HG02759 (cell line): Measurements from ENCODE around the gene EPO.
"Not testable (repeated sequence)": the region's sequence is repeated elsewhere in the genome, so short reads cannot be mapped to it uniquely, and the experiment has no call there.

Source experiments
- ATAC-seq: cut with Tn5 transposase; IDR thresholded peaks from one replicate; pipeline ENCODE4 v1.9.1; 2021; ENCODE audit warnings: mild to moderate bottlenecking, moderate library complexity; ENCODE audit not compliant: unreplicated experiment

EPO gene

DNA sequence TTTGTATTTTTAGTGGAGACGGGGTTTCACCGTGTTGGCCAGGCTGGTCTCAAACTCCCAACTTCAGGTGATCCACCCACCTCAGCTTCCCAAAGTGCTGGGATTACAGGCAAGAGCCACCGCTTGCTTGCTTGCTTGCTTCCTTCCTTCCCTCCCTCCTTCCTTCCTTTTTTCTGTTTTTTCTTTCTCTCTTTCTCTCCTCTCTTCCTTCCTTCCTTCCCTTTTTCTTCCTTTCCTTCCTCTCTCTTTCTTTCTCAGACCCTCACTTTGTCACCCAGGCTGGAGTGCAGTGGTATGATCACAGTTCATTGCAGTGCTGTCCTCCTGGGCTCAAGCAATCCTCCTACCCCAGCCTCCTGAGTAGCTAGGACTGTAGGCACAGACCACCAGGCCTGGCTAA, 19.2 kb upstream of the EPO start:
- not testable (repeated sequence) for ATAC-seq

DNA sequence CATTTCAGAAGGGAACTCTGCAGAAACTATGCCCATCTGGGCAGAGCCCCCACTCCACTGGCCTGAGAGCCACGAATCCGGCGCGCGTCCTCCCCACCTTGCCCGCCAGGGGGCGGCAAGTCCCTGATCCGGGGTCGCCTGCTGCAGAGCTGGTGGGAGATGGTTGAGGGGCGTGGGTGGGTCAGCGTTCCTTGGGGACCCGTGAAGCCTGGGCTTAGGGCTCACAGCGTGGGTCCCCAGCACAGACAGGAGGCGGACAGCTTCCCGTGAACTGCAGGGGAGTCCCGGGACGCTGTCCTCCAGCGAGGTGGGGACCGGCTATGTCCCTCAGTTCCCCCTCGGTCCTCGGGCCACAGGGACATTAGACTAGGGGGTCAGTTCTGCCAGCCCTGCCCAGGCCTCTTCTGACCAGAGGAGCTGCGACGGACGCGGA, 14.9 kb upstream of the EPO start:
- peak; percentile 60 for ATAC-seq

DNA sequence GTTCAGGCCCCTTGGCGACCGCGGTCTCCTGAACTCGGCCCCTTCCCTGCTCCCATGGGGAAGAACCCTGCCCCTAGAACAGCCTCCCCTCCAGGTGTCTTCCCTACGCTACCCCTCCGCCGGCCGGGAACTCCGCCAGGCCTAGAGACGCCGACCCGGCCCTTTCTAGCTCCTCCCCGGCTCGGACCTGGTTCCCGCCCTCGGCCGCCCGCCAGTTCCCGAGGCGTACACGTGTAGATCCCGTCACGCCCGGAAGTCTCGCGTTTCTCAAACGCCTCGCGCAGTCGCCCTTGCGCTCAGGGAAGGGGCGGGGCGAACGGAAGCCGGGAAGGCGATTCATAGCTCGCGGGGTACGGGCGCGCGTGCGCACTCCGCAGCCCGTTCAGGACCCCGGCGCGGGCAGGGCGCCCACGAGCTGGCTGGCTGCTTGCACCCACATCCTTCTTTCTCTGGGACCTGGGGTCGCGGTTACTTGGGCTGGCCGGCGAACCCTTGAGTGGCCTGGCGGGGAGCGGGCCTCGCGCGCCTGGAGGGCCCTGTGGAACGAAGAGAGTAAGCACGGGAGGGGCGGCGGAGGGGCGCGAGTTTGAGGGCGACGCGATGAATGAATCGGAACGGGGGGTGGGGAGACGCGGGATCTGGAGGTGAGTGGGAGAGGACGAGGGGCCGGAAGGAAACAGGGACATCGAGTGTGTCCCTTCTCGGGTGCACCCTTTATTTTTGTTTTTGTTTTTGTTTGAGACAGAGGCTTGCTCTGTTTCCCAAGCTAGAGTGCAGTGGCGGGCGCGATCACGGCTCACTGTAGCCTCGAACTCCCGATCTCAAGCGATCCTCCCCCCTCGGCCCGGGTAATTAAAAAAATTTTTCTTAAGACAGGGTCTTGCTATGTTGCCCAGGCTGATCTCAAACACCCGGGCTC, 14.3 kb upstream of the EPO start, which contains the start of gene POP7:
Gene POP7 (plus strand): TSS at position 369 of the 919 bp plus-strand sequence. CDS start 710 bp downstream, outside the sequence.
- peak; percentile 93 for ATAC-seq

DNA sequence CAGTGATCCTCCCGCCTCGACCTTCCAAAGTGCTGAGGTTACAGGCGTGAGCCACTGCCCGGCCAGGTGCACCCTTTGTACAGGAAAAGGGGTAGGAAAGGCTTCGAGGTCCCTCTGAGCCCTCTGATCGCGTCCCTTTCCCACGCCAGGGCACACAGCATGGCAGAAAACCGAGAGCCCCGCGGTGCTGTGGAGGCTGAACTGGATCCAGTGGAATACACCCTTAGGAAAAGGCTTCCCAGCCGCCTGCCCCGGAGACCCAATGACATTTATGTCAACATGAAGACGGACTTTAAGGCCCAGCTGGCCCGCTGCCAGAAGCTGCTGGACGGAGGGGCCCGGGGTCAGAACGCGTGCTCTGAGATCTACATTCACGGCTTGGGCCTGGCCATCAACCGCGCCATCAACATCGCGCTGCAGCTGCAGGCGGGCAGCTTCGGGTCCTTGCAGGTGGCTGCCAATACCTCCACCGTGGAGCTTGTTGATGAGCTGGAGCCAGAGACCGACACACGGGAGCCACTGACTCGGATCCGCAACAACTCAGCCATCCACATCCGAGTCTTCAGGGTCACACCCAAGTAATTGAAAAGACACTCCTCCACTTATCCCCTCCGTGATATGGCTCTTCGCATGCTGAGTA, 13.5 kb upstream of the EPO start:
- ATAC-seq: no peak

DNA sequence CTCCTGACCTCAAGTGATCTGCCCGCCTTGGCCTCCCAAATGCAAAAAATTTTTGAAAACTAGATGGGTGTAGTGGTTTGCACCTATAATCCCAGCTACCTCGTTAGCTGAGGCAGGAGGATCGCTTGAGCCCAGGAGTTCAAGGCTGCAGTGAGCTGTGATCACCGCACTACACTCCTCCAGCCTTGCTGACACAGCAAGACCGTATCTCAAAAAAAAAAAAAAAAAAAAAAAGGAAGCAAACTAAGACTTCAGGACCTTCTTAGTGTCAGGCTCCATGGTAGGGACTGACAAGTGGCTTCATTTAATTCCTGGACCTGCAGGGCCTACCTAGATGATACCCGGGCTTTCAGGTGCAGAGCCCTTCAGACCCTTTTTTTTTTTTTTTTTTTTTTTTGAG, 11.9 kb upstream of the EPO start:
- no peak for ATAC-seq

DNA sequence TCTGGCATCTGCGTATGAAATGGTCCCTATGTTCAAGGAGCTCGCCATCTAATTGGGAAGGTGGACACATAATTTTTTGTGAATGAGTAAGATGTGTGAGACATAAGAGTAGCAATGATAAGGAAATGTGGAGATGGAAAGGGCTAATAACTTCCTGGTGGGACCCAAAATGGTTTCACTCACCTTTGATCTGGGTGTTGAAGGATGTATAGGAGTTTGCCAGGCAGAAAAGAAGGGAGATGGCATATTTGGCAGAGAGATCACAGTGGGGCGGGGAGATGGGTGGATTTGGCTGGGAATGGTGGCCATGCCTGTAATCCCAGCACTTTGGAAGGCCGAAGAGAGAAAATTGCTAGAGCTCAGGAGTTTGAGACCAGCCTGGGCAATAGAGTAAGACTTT, 9.8 kb upstream of the EPO start:
- ATAC-seq: no peak

DNA sequence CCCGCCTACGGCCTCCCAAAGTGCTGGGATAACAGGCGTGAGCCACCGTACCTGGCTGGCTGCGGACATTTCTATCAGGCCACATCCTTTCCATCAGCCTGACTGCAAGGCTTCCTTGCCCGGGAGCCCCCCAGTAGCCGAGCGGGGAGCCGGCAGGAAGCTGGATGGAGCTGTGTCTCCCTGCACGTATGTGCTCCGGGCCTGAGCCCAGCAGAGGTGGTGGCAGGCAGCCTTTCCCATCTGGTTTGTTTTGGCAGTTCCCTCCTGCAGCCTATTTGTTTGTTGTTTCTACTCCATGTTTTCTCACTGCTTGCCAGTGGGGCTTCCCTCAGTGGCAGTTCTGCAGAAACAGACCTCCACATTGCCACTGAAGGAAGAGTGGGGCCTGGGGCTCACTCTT, 8.9 kb upstream of the EPO start:
- no peak for ATAC-seq

DNA sequence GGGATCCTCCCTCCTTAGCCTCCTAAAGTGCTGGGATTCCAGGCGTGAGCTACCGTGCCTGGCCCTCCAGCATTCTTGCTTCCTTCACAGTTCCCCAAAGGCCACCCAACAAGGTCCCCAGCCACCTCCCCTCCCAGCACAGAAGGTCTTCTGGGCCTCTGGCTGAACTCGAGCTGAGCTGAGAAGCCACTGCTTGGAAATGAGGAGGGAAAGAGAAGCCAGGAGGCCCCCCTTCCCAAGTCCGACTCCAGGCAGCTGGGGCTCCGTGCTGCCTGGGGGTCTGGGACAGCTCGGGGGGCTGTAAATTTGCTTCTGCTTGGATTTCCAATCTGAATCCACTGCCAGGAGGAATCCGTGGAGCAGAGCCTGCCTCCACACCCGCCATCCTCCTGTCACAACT, 5.5 kb upstream of the EPO start:
- ATAC-seq: no peak

DNA sequence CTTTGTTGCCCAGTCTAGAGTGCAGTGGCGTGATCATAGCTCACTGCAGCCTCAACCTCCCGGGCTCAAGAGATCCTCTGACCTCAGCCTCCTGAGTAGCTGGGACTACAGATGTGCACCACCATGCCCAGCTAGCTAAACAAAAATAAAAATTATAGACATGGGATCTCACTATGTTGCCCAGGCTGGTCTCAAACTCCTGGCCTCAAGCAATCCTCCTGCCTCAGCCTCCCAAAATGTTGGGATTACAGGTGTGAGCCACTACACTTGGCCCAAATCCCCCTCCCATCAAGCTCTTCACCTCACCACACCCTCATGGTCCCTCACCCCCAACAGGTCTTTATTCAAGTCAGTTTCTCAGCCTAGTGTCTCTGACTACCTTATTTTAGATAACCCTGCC, 3.2 kb upstream of the EPO start:
- ATAC-seq: not testable (repeated sequence)

DNA sequence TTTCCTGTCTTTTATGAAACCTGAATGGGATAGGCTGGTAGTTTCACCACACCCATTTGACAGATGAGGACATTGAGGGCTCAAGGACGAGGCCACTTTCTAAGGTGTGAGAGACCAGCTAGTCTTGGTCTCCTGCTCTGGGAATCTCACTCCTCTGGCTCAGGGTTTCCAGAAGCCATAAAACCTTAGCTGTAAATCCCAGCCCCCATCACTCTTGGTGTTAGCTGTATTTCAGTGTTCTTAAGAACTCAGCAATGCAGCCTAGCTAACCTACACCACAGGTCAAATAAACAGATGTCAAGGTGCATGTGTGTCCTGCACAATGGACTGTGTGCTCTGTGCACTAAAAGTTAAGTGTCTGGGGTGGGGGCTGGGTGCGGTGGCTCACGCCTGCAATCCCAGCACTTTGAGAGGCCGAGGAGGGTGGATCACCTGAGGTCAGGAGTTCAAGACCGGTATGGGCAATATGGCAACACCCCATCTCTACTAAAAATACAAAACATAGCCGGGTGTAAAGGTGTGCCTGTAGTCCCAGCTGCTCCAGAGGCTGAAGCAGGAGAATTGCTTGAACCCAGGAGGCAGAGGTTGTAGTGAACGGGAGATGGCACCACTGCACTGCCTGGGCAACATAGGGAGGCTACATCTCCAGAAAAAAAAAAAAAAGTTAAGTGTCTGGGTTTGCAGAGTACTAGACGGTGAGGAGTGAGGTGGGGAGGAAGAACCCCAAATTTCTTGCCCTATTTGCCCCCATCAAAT, 567 bp upstream of the EPO start:
- ATAC-seq: no peak

DNA sequence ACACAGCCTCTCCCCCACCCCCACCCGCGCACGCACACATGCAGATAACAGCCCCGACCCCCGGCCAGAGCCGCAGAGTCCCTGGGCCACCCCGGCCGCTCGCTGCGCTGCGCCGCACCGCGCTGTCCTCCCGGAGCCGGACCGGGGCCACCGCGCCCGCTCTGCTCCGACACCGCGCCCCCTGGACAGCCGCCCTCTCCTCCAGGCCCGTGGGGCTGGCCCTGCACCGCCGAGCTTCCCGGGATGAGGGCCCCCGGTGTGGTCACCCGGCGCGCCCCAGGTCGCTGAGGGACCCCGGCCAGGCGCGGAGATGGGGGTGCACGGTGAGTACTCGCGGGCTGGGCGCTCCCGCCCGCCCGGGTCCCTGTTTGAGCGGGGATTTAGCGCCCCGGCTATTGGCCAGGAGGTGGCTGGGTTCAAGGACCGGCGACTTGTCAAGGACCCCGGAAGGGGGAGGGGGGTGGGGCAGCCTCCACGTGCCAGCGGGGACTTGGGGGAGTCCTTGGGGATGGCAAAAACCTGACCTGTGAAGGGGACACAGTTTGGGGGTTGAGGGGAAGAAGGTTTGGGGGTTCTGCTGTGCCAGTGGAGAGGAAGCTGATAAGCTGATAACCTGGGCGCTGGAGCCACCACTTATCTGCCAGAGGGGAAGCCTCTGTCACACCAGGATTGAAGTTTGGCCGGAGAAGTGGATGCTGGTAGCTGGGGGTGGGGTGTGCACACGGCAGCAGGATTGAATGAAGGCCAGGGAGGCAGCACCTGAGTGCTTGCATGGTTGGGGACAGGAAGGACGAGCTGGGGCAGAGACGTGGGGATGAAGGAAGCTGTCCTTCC, 620 bp downstream of the EPO start:
- ATAC-seq: no peak

DNA sequence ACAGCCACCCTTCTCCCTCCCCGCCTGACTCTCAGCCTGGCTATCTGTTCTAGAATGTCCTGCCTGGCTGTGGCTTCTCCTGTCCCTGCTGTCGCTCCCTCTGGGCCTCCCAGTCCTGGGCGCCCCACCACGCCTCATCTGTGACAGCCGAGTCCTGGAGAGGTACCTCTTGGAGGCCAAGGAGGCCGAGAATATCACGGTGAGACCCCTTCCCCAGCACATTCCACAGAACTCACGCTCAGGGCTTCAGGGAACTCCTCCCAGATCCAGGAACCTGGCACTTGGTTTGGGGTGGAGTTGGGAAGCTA, 1.2 kb downstream of the EPO start:
- ATAC-seq: no peak

DNA sequence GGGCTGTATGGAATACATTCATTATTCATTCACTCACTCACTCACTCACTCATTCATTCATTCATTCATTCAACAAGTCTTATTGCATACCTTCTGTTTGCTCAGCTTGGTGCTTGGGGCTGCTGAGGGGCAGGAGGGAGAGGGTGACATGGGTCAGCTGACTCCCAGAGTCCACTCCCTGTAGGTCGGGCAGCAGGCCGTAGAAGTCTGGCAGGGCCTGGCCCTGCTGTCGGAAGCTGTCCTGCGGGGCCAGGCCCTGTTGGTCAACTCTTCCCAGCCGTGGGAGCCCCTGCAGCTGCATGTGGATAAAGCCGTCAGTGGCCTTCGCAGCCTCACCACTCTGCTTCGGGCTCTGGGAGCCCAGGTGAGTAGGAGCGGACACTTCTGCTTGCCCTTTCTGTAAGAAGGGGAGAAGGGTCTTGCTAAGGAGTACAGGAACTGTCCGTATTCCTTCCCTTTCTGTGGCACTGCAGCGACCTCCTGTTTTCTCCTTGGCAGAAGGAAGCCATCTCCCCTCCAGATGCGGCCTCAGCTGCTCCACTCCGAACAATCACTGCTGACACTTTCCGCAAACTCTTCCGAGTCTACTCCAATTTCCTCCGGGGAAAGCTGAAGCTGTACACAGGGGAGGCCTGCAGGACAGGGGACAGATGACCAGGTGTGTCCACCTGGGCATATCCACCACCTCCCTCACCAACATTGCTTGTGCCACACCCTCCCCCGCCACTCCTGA, 2.4 kb downstream of the EPO start:
- ATAC-seq: no peak

DNA sequence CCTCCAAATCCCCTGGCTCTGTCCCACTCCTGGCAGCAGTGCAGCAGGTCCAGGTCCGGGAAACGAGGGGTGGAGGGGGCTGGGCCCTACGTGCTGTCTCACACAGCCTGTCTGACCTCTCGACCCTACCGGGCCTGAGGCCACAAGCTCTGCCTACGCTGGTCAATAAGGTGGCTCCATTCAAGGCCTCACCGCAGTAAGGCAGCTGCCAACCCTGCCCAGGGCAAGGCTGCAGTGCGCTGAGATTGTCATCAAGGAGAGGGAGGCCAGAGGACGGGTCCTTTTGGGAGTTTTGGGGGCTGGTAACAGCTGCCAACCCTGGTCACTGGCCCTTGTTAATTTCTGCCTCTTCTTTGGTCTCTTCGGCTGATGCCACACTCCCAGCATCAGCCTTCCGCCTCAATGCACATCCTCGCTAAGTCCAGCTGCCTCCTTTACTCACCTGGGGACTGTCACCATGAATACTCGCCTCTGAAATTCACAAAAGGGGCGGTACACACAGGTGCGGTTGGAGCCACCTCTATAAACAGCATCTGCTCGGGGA, 3.5 kb downstream of the EPO start:
- no peak for ATAC-seq

DNA sequence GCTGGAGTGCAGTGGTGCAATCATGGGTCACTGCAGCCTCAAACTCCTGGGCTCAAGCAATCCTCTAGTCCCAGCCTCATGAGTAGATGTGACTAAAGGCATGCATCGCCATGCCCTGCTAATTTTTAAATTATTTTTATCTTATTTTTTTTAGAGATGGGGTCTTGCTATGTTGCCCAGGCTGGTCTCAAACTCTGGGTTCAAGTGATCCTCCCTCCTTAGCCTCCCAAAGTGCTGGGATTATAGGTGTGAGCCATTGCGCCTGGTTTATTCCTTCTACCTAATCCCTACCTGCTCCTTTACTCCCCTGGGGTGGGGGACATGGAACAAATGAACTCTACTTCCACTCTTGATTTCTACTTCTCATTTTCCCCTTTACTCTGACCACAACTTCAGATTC, 4.1 kb downstream of the EPO start:
- ATAC-seq: not testable (repeated sequence)

DNA sequence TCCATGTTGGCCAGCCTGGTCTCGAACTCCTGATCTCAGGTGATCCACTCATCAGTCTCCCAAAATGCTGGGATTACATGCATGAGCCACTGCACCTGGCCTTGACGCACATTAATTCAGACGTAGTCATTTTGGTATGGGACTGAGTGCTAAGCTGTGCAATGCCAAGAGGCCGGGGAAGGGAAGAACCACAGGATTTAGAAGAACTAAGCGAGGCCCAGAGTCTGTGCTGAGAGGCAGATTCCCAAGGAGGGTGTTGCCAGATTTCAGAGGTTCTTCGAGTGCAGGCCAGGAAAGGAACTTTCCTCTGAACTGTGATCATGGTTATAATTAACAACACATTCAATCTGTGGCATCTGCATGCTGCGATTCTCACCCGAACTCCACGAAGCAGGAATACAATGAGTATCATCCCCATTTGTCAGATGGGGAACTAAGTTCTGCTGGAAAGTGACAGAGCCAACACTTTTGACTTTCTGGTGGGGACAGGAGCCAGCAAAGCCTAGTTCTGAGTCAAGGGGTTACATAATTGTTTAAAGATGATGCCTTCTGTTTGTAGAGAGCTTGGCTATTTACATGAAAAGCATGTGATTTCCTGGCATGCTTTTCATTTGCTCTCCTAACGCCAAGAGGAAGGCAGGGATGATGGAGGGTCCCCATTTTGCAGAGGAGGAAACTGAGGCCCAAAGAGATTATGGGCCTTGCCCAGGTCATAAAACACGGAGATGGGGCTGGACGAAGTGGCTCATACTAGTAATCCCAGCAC, 6.9 kb downstream of the EPO start:
- no peak for ATAC-seq

DNA sequence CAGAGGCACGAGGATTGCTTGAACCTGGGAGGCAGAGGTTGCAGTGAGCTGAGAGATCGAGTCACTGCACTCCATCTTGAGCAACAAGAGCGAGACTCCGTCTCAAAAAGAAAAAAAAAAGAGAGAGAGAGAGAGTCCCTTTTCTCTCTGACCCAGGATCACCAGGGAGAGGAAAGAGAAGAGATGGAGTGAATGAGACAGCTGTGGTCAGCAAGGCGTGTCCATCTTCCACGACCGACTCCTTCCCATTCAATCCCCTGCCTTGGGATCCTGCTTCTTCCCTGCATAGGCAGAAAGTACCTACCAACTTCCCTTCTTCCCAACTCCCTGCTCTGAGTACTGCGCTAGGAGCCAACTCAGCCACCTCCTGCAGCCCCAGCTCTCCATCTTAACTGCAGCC, 7.9 kb downstream of the EPO start:
- ATAC-seq: no peak

DNA sequence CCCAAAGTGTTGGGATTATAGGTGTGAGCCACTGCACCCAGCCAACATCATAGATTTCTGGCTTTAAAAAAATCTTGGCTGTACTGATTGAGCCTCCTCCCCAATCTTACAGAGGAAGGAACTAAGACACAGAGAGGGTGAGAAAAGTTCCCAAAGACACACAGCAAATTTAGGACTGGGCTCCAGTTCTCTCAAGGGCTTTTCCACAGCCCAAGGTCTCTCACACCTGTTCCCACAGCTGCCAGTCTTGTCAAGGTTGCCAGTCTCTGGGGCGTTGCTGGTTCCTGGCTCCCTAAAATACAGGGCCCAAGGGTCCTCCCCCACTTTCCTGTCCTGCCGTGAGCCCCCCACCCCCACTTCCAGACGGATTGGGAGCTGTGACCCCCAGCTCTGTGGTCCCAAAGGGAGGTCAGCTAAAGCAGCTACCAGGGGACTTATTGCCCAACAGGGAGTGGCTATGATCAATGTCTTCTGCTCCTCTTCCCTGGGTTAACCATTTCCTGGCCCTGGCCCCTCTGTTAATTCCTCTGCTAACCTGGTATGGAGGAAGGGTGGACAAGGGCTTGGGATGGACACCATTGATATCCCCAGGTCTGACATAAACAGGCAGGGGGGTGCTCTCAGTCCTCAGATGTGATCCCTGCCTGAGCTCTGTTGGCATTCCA, 10.0 kb downstream of the EPO start:
- ATAC-seq: no peak
